Stomach (tissue), 9 donors: ENCODE measurements around the gene RAE1. TPM values are rescaled to one million over a fixed set of nuclear protein-coding genes. Genes with fewer than 3 reads are reported as not detected.
A peak's percentile ranks its signal among the peaks of the same experiment; 100 is the strongest.

Experiments used
- DNase-seq, 2 donors: peaks; one replicate each; pipeline versions ENCODE4 v3.0.0 to v3.0.0-alpha.2; 2013 to 2019
- H3K27ac ChIP-seq, 5 donors: fragments of 200-600 bp in 4 of 5; sonication (generic) in 4 of 5; one replicate each; pipeline ENCODE4 v1.5.1; 2013 to 2019; ENCODE audit warnings: mild to moderate bottlenecking in 1 of 5, moderate library complexity in 1 of 5
- H3K27me3 ChIP-seq, 3 donors: fragments of 200-600 bp; sonication (generic); one replicate each; pipeline ENCODE4 v1.5.1; 2017 to 2019; ENCODE audit warnings: mixed run types in 1 of 3
- H3K36me3 ChIP-seq, 4 donors: fragments of 200-600 bp; sonication (generic); 1 replicate in 3 of 4; 2 replicates in 1 of 4; pipeline ENCODE4 v1.5.1; 2016 to 2019
- H3K4me1 ChIP-seq, 4 donors: fragments of 200-600 bp; sonication (generic); one replicate each; pipeline ENCODE4 v1.5.1; 2016 to 2019
- H3K4me3 ChIP-seq, 4 donors: fragments of 200-600 bp; sonication (generic) in 3 of 4; one replicate each; pipeline ENCODE4 v1.5.1; 2016 to 2019; ENCODE audit warnings: mild to moderate bottlenecking in 1 of 4
- H3K9me3 ChIP-seq, 4 donors: fragments of 200-600 bp; sonication (generic); one replicate each; pipeline ENCODE4 v1.5.1; 2016 to 2019
- CTCF ChIP-seq, 7 experiments: fragments of 450-650 bp in 4 of 7; fragments of 200-600 bp in 3 of 7; sonication (generic) in 3 of 7; IDR thresholded peaks; one replicate each; pipeline ENCODE4 v1.5.1; 2016 to 2019; ENCODE audit warnings: antibody characterized with exemption in 7 of 7, control low read depth in 2 of 7, mild to moderate bottlenecking in 1 of 7
- EP300 ChIP-seq: sonication (generic); formaldehyde crosslinking; IDR thresholded peaks from one replicate; pipeline ENCODE4 v1.6.1; 2017; ENCODE audit warnings: antibody characterized with exemption
- POLR2A ChIP-seq, 4 donors: fragments of 450-650 bp; IDR thresholded peaks; one replicate each; pipeline ENCODE4 v1.6.1; 2016; ENCODE audit warnings: antibody characterized with exemption in 4 of 4, control low read depth in 2 of 4, mild to moderate bottlenecking in 1 of 4, moderate library complexity in 1 of 4
- POLR2AphosphoS5 ChIP-seq, 3 donors: sonication (generic); formaldehyde crosslinking; IDR thresholded peaks; one replicate each; pipeline ENCODE4 v1.6.1; 2016; ENCODE audit warnings: antibody characterized with exemption in 3 of 3
- WGBS, 5 donors: extraction: QIAGEN DNeasy Blood & Tissue Kit in 3 of 5; methylation state at CpG; one replicate each; pipeline versions ENCODE4 v1.1.5 to v1.1.7; 2013 to 2018; 5-methylcytosine and 5-hydroxymethylcytosine counted together
- intact Hi-C: fragments of 100-400 bp; cut with DNase I; formaldehyde crosslinking; loops from one replicate; pipeline ENCODE4 v1.15.1; 2023; ENCODE audit warnings: low total_unique reads
- polyA plus RNA-seq, 3 donors: library from polyadenylated mRNA; stranded (reverse); fragments of 200-250 nt; gene quantifications; one replicate each; pipeline ENCODE4 v1.2.3, GENCODE V29; 2013
- total RNA-seq, 5 donors: library from RNA; depleted of rRNA; stranded (reverse); fragments of >200 nt; gene quantifications; one replicate each; pipeline versions ENCODE4 v1.1.0 to v1.2.3, GENCODE V29; 2014 to 2016
- donor health status: healthy with polysubstance abuse.
- donor health status: Bipolar disorder and iron deficiency.
- donor health status: healthy.

Gene RAE1
- total and polyA plus RNA-seq, 8 donors, result 6.4 to 65.6 (median 15.2) TPM

GRCh38 chr20:57401565-57401918, 50.5 kb downstream of the RAE1 start:
- WGBS, 5 donors, result 89 to 95% (median 94%) methylated on average over 7 of the region's 7 CpGs
- intact Hi-C loops, result no loop called here
- Histone ChIP-seq H3K36me3 (peaks cover 18 to 80% (median 77%) of the 10 kb centered on the region in 4 donors), H3K27me3 (no peaks in the 10 kb centered on the region), H3K4me3 (no peak overlapping the region), H3K9me3 (no peaks in the 10 kb centered on the region), H3K27ac (peak overlapping the region in 1 of 5 donors; percentile 92), H3K4me1 (peaks cover 41 to 80% (median 55%) of the 10 kb centered on the region in 4 donors)
- DNase-seq, result no peak
- no peak for TF ChIP-seq POLR2AphosphoS5 (IDR thresholded peaks at IDR 0.05)
- TF ChIP-seq EP300, result no peak
- no peak for TF ChIP-seq POLR2A (IDR thresholded peaks at IDR 0.05)
- TF ChIP-seq CTCF (IDR thresholded peaks at IDR 0.05), result no peak

GRCh38 chr20:57402206-57403125, 51.4 kb downstream of the RAE1 start:
- Histone ChIP-seq H3K9me3 (no peaks in the 10 kb centered on the region), H3K27me3 (no peaks in the 10 kb centered on the region), H3K4me1 (peaks cover 34 to 71% (median 49%) of the 10 kb centered on the region in 4 donors), H3K36me3 (peaks cover 18 to 80% (median 77%) of the 10 kb centered on the region in 4 donors), H3K27ac (peak overlapping the region in 1 of 5 donors; percentile 28), H3K4me3 (no peak overlapping the region)
- intact Hi-C loops, result no loop called here
- 90 to 96% (median 95%) methylated on average over 29 to 32 of the region's 32 CpGs for WGBS, 5 donors
- DNase-seq, result no peak
- TF ChIP-seq EP300, result no peak
- no peak for TF ChIP-seq POLR2AphosphoS5 (IDR thresholded peaks at IDR 0.05)
- TF ChIP-seq CTCF (IDR thresholded peaks at IDR 0.05), result no peak
- TF ChIP-seq POLR2A (IDR thresholded peaks at IDR 0.05), result no peak

- Histone ChIP-seq H3K27me3 (no peaks in the 10 kb centered on the region), H3K4me1 (peaks cover 27 to 67% (median 43%) of the 10 kb centered on the region in 4 donors), H3K27ac (peak overlapping the region in 1 of 5 donors; percentile 28), H3K4me3 (no peak overlapping the region), H3K36me3 (peaks cover 26 to 84% (median 81%) of the 10 kb centered on the region in 4 donors), H3K9me3 (no peaks in the 10 kb centered on the region)
- DNase-seq, result no peak
- TF ChIP-seq POLR2A (IDR thresholded peaks at IDR 0.05) (no peak), CTCF (IDR thresholded peaks at IDR 0.05) (no peak), POLR2AphosphoS5 (IDR thresholded peaks at IDR 0.05) (no peak), EP300 (no peak)
- intact Hi-C loops, result no loop called here
- 84 to 92% (median 91%) methylated on average over 10 of the region's 10 CpGs for WGBS, 5 donors
Observed at GRCh38 chr20:57403216-57403615, 52.2 kb downstream of the RAE1 start.

- H3K27me3 ChIP-seq, result no peaks in the 10 kb centered on the region
- TF ChIP-seq POLR2A (IDR thresholded peaks at IDR 0.05) (no peak), POLR2AphosphoS5 (IDR thresholded peaks at IDR 0.05) (no peak), EP300 (no peak), CTCF (IDR thresholded peaks at IDR 0.05) (no peak)
- intact Hi-C loops, result no loop called here
- H3K36me3 ChIP-seq, result peaks cover 31 to 92% (median 89%) of the 10 kb centered on the region in 4 donors
- WGBS, 5 donors, result 93 to 98% (median 96%) methylated on average over 11 of the region's 11 CpGs
- H3K9me3 ChIP-seq, result no peaks in the 10 kb centered on the region
- H3K4me1 ChIP-seq, result peaks cover 19 to 63% (median 37%) of the 10 kb centered on the region in 4 donors
- no peak for DNase-seq
- H3K27ac ChIP-seq, result peak overlapping the region in 2 of 5 donors; percentile 24 to 41
- no peak overlapping the region for H3K4me3 ChIP-seq
Observed at GRCh38 chr20:57404006-57404405, 53.0 kb downstream of the RAE1 start.
